Fibroblast of the aortic adventitia (primary cell): ENCODE measurements around the gene GUCY2C. TPM values are rescaled to one million over a fixed set of nuclear protein-coding genes. Genes with fewer than 3 reads are reported as not detected.

ENCODE experiments used
- DNase-seq: peaks from one replicate; pipeline ENCODE4 v3.0.0-alpha.2; 2010; ENCODE audit warnings: low read depth
- H3K4me3 ChIP-seq: 2 replicates; pipeline ENCODE4 v1.5.1; 2011; ENCODE audit warnings: low read depth, mild to moderate bottlenecking, control low read depth, low read length, moderate library complexity
- total RNA-seq: library from RNA; depleted of rRNA; stranded (reverse); fragments of >200 nt; gene quantifications from 2 replicates; pipeline ENCODE4 v1.2.3, GENCODE V29; 2012; ENCODE audit warnings: low replicate concordance
- TF ChIP-seq, protein P1 (sequence below): IDR thresholded peaks from 2 replicates; pipeline ENCODE4 v1.5.1; 2011; ENCODE audit warnings: mild to moderate bottlenecking, low read length, control low read depth, inconsistent platforms; ENCODE audit not compliant: insufficient read depth

GUCY2C gene
- total RNA-seq, 1 donor = not detected

DNA sequence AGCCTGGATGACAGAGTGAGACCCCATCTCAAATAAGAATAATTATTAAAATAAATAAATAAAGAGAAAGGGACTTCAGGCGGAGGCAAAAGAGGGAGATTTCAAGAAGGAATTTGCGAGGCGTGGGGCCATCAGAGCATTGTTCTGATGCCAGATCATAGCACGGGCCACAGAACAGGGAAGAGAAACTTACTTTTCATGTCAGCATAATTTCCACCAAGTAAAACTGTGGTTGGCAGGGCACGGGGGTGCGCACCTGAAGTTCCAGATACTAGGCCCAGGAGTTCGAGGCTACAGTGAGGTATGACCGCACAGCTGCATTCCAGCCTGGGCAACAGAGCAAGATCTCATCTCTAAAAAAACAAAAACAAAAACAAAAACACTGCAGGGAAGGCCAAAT is 117.8 kb downstream of the GUCY2C start:
- no peak for DNase-seq
- TF ChIP-seq, protein P1, sequence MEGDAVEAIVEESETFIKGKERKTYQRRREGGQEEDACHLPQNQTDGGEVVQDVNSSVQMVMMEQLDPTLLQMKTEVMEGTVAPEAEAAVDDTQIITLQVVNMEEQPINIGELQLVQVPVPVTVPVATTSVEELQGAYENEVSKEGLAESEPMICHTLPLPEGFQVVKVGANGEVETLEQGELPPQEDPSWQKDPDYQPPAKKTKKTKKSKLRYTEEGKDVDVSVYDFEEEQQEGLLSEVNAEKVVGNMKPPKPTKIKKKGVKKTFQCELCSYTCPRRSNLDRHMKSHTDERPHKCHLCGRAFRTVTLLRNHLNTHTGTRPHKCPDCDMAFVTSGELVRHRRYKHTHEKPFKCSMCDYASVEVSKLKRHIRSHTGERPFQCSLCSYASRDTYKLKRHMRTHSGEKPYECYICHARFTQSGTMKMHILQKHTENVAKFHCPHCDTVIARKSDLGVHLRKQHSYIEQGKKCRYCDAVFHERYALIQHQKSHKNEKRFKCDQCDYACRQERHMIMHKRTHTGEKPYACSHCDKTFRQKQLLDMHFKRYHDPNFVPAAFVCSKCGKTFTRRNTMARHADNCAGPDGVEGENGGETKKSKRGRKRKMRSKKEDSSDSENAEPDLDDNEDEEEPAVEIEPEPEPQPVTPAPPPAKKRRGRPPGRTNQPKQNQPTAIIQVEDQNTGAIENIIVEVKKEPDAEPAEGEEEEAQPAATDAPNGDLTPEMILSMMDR = no peak
- H3K4me3 ChIP-seq = no peak overlapping the region

DNA sequence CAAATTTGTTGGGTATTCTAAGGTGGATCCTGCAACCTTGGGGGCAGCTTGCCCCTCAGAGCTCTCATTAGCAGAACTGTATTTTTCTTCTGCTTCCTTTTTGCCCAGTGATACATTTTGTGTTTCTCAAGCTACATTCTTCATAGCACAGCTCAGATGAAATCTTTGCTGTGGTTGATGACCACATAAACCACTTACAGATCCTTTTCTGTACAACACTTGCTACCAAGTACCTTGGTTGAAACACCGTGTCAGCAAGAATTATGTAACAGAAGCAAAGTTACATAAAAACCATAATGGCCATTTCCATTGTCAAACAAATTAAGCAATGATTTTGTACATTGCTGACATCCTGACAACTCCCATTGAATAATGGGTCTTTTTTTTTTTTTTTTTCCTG is 119.1 kb downstream of the GUCY2C start:
- TF ChIP-seq, protein P1 = no peak
- DNase-seq = no peak
- no peak overlapping the region for H3K4me3 ChIP-seq

DNA sequence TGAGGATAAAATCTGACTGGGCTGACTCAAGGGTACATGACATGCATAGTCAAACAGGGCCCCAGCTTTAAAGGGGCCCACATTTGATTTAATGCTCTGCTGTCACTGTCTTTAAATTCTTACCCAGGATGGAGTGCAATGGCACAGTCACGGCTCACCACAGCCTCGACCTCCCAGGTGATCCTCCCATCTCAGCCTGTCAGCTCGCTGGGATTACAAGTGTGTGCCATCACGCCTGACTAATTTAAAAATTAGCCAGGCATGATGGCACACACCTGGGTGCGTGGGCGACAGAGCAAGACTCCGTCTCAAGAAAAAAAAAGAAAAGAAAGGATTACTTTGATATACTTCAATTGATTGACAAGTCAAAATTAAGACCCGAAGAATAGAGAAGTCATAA is 119.5 kb downstream of the GUCY2C start:
- TF ChIP-seq, protein P1 = no peak
- no peak for DNase-seq
- no peak overlapping the region for H3K4me3 ChIP-seq

DNA sequence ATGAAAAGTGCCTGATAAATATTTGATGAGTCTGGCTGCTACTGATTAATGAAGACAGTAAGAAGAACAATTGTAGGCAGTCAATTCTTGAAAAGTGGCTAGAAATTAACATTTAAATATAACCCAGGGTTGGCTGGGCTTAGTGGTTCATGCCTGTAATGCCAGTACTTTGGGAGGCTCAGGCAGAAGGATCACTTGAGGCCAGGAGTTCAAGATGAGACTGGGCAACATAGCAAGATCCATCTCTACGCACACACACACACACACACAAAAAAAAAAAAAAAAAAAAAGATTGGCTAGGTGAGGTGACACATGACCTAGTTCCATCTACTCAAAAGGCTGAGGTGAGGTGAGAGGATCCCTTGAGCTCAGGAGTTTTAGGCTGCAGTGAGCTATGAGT is 120.8 kb downstream of the GUCY2C start:
- DNase-seq = no peak
- H3K4me3 ChIP-seq = no peak overlapping the region
- TF ChIP-seq, protein P1 = no peak

DNA sequence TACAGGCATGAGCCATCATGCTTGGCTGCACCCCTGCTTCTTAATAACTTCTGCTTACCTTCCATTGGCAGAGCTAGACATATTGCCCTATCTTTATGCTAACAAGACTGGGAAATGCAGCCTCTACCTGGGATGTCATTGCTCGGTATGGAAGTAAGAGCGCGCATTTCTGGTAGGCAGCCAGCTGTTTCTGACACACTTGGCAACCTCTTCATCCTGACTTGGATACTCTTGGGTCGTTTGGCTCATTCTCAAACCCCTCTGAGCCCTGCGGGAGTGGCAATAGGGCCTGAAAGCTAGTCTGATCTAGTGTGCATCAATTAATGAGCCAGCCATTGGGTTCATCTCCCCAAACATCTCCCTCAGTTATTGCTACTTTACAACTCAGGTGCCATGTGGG is 123.3 kb downstream of the GUCY2C start:
- H3K4me3 ChIP-seq = no peak overlapping the region
- TF ChIP-seq, protein P1 = no peak
- no peak for DNase-seq

DNA sequence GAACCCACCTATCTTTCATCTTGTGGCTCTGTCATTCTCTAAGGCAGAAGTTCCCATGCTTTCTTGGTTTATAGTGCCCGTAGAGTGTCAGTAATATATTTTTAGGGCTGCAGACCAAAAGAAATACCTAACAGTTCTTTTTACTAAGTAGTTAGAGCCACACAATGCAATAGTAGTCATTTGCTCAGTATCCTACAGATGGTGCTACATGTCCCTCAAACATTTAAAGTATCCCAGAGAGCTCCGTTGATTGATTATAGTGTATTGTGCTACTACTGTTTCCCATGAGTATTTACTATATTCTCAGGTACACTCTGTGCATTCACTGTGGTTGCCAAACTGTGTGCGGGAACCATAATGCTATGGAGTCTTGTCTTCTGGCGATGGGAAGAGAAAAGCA is 124.0 kb downstream of the GUCY2C start:
- H3K4me3 ChIP-seq = no peak overlapping the region
- no peak for DNase-seq
- TF ChIP-seq, protein P1 = no peak

DNA sequence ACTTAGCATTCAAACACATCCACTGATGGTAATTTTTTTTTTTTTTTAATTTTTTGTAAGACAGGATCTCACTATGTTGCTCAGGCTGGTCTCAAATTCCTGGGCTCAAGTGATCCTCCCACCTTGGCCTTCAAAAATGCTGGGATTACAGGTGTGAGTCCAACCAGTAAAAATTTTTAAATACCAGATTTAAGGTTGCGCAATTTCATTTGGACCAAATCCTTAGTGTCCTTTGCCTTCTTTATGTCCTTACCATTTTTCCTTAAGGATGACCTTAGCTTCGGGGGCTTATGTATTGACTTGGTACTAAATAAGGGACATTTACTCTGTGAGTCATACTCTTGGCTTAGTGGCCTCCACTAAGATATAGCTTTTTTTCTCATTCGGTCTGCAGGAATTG is 124.6 kb downstream of the GUCY2C start:
- no peak for DNase-seq
- TF ChIP-seq, protein P1 = no peak
- no peak overlapping the region for H3K4me3 ChIP-seq
